GM12878 (cell line): ENCODE data around the gene SV2A. TPM values are rescaled to one million over a fixed set of nuclear protein-coding genes. Genes with fewer than 3 reads are reported as not detected.

ENCODE experiments used
- BCL11A ChIP-seq: IDR thresholded peaks from 2 replicates; pipeline ENCODE4 v1.6.1; 2011; ENCODE audit warnings: low read depth, low read length
- CEBPB ChIP-seq, 2 experiments: fragments of 150-350 bp in 1 of 2; IDR thresholded peaks; 2 replicates each; pipeline ENCODE4 v1.6.1; 2012 to 2014; ENCODE audit warnings: low read depth in 2 of 2, low read length in 2 of 2, borderline replicate concordance in 1 of 2, inconsistent platforms in 1 of 2
- CHD1 ChIP-seq: IDR thresholded peaks from 2 replicates; pipeline ENCODE4 v1.6.1; 2012; ENCODE audit warnings: low read depth, low read length, improper control_type of control experiment
- ELK1 ChIP-seq: IDR thresholded peaks from 2 replicates; pipeline ENCODE4 v1.6.1; 2012; ENCODE audit warnings: low read depth, low read length, improper control_type of control experiment
- EZH2 ChIP-seq: IDR thresholded peaks from 2 replicates; pipeline ENCODE4 v1.6.1; 2012; ENCODE audit warnings: low read depth, mild to moderate bottlenecking, control low read depth, inconsistent platforms, low read length, borderline replicate concordance; ENCODE audit not compliant: control insufficient read depth
- KLF5 ChIP-seq: fragments of 450-650 bp; IDR thresholded peaks from 2 replicates; pipeline ENCODE4 v1.6.1; 2014; ENCODE audit warnings: mild to moderate bottlenecking; ENCODE audit not compliant: partially characterized antibody
- MYC ChIP-seq: IDR thresholded peaks from 2 replicates; pipeline ENCODE4 v1.6.1; 2011; ENCODE audit warnings: mild to moderate bottlenecking, low read length, moderate library complexity, inconsistent platforms; ENCODE audit not compliant: insufficient read depth, insufficient replicate concordance, insufficient read length, severe bottlenecking
- NFIC ChIP-seq: IDR thresholded peaks from 2 replicates; pipeline ENCODE4 v1.6.1; 2012; ENCODE audit warnings: low read depth, mild to moderate bottlenecking, inconsistent platforms, low read length, moderate library complexity
- NR2C2 ChIP-seq: IDR thresholded peaks from 2 replicates; pipeline ENCODE4 v1.6.1; 2011; ENCODE audit warnings: borderline replicate concordance, low read depth; ENCODE audit not compliant: control insufficient read depth, insufficient read length
- POLR2A ChIP-seq: IDR thresholded peaks from 2 replicates; pipeline ENCODE4 v1.6.1; 2011; ENCODE audit warnings: low read depth, mild to moderate bottlenecking, low read length
- RAD51 ChIP-seq: fragments of 450-650 bp; IDR thresholded peaks from 2 replicates; pipeline ENCODE4 v1.6.1; 2016; ENCODE audit warnings: moderate library complexity, mild to moderate bottlenecking, inconsistent platforms
- RCOR1 ChIP-seq: conservative IDR thresholded peaks from 2 replicates; pipeline ENCODE4 v1.6.1; 2012; ENCODE audit warnings: low read depth, low read length, improper control_type of control experiment
- SKIL ChIP-seq: fragments of 450-650 bp; IDR thresholded peaks from 2 replicates; pipeline ENCODE4 v1.6.1; 2017; ENCODE audit warnings: mild to moderate bottlenecking, low read depth, inconsistent platforms; ENCODE audit not compliant: poor library complexity, severe bottlenecking
- SMARCA5 ChIP-seq: fragments of 450-650 bp; IDR thresholded peaks from 2 replicates; pipeline ENCODE4 v1.6.1; 2017; ENCODE audit warnings: mild to moderate bottlenecking
- TCF7 ChIP-seq: IDR thresholded peaks from 2 replicates; pipeline ENCODE4 v1.6.1; 2014; ENCODE audit warnings: antibody characterized with exemption, borderline replicate concordance
- ZBTB33 ChIP-seq: fragments of 450-650 bp; IDR thresholded peaks from 2 replicates; pipeline ENCODE4 v1.6.1; 2017; ENCODE audit warnings: mild to moderate bottlenecking
- ZNF207 ChIP-seq: fragments of 450-650 bp; IDR thresholded peaks from 2 replicates; pipeline ENCODE4 v1.6.1; 2014; ENCODE audit warnings: antibody characterized with exemption, mild to moderate bottlenecking, borderline replicate concordance
- polyA plus RNA-seq, 11 experiments: library from polyadenylated mRNA; depleted of rRNA in 4 of 11; unstranded in 6 of 11; stranded (reverse) in 5 of 11; fragments of >200 nt; fragmentation: Nextera tagmentation in 4 of 11; fragmentation: Illumina TruSeq in 1 of 11; extraction: Ambion mirVana in 4 of 11; extraction: Trizol in 1 of 11; gene quantifications; 1 replicate in 1 of 11; 2 replicates in 10 of 11; pipeline versions ENCODE4 v1.2.1 to v1.2.3, GENCODE V29; 2011 to 2016; ENCODE audit warnings: inconsistent platforms in 2 of 11, missing spikeins in 2 of 11, low read depth in 1 of 11
- total RNA-seq, 4 experiments: library from RNA; depleted of rRNA in 3 of 4; stranded (reverse); fragments of >200 nt in 3 of 4; fragmentation: Illumina TruSeq in 1 of 4; extraction: Trizol in 1 of 4; gene quantifications; 2 replicates each; pipeline versions ENCODE4 v1.2.1 to v1.2.3, GENCODE V29; 2013 to 2021
- TF ChIP-seq, protein P1 (sequence below): fragments of 450-650 bp; conservative IDR thresholded peaks from 2 replicates; pipeline ENCODE4 v1.6.1; 2017; ENCODE audit warnings: mild to moderate bottlenecking, moderate library complexity
- TF ChIP-seq, protein P2 (sequence below), 3 experiments: IDR thresholded peaks in 2 of 3; conservative IDR thresholded peaks in 1 of 3; 2 replicates each; pipeline ENCODE4 v1.5.1; 2011; ENCODE audit warnings: low read depth in 3 of 3, low read length in 3 of 3, mild to moderate bottlenecking in 3 of 3, control low read depth in 2 of 3, moderate library complexity in 2 of 3, inconsistent platforms in 1 of 3, mixed read lengths in 1 of 3; ENCODE audit not compliant: control insufficient read depth in 2 of 3, insufficient read depth in 1 of 3; ENCODE audit errors: extremely low read depth in 1 of 3

The SV2A gene
- total and polyA plus RNA-seq, 10 of the 15 experiments (the other 5 are each of a cell fraction or from before 2014, with no cell fraction given): 0.39 to 11.6 (median 5.4) TPM

DNA sequence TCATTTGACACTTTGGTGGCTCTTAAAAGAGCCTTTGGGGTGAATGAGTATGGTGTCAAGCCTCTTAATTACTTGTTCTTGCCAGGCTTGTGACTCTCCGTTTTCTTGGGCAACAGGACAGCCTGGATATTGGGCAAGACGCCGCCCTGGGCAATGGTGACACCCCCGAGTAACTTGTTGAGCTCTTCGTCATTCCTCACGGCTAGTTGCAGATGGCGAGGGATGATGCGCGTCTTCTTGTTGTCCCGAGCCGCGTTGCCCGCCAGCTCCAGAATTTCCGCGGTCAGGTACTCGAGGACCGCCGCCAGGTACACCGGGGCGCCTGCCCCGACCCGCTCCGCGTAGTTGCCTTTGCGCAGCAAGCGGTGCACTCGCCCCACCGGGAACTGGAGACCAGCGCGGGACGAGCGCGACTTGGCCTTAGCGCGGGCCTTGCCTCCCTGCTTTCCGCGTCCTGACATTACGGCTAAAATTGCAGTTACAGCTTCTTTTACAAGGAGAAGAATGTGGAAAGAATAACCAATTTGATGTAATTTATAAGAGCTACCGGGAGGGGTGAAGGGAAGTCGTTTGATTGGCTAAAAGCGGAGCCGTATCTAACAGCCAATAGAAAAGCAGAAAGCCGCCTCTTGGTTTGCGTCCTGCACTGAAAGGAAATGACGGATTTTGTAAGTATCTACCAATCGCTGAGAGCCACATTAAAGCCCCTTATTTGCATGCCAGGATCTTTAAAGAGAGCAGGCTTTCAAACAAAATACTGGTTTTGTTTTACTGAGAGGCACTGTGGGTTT is 30.0 kb downstream of the SV2A start (continued):
- no peak for TF ChIP-seq ELK1
- no peak for TF ChIP-seq NFIC
- no peak for TF ChIP-seq KLF5
- TF ChIP-seq BCL11A: peak; percentile 9; the same call in 1 of the 2 replicates
- no peak for TF ChIP-seq CHD1
- TF ChIP-seq POLR2A: peak; percentile 87
- TF ChIP-seq SMARCA5: peak; percentile 75
- TF ChIP-seq RAD51: no peak
- TF ChIP-seq EZH2: no peak
- no peak for TF ChIP-seq MYC
- TF ChIP-seq RCOR1: no peak
- no peak for TF ChIP-seq SKIL
- TF ChIP-seq CEBPB (IDR thresholded peaks at IDR 0.05; ENCODE audit: borderline replicate concordance in 1 of 2, low read depth in 2 of 2, low read length in 2 of 2): peak; percentile 5 to 13; a peak in 1 of 4 replicates
- peak; percentile 84; the same call in 1 of the 2 replicates for TF ChIP-seq ZNF207
- TF ChIP-seq ZBTB33: 0 out of 2 replicates have a peak, but pooled peaks have one; percentile 26
- TF ChIP-seq, protein P1, sequence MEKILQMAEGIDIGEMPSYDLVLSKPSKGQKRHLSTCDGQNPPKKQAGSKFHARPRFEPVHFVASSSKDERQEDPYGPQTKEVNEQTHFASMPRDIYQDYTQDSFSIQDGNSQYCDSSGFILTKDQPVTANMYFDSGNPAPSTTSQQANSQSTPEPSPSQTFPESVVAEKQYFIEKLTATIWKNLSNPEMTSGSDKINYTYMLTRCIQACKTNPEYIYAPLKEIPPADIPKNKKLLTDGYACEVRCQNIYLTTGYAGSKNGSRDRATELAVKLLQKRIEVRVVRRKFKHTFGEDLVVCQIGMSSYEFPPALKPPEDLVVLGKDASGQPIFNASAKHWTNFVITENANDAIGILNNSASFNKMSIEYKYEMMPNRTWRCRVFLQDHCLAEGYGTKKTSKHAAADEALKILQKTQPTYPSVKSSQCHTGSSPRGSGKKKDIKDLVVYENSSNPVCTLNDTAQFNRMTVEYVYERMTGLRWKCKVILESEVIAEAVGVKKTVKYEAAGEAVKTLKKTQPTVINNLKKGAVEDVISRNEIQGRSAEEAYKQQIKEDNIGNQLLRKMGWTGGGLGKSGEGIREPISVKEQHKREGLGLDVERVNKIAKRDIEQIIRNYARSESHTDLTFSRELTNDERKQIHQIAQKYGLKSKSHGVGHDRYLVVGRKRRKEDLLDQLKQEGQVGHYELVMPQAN: peak; percentile 64
- TF ChIP-seq, protein P2, sequence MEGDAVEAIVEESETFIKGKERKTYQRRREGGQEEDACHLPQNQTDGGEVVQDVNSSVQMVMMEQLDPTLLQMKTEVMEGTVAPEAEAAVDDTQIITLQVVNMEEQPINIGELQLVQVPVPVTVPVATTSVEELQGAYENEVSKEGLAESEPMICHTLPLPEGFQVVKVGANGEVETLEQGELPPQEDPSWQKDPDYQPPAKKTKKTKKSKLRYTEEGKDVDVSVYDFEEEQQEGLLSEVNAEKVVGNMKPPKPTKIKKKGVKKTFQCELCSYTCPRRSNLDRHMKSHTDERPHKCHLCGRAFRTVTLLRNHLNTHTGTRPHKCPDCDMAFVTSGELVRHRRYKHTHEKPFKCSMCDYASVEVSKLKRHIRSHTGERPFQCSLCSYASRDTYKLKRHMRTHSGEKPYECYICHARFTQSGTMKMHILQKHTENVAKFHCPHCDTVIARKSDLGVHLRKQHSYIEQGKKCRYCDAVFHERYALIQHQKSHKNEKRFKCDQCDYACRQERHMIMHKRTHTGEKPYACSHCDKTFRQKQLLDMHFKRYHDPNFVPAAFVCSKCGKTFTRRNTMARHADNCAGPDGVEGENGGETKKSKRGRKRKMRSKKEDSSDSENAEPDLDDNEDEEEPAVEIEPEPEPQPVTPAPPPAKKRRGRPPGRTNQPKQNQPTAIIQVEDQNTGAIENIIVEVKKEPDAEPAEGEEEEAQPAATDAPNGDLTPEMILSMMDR (IDR thresholded peaks at IDR 0.05 in 2 of 3, conservative IDR thresholded peaks at IDR 0.05 in 1 of 3; ENCODE audit: control insufficient read depth in 2 of 3, extremely low read depth in 1 of 3, insufficient read depth in 1 of 3, low read depth in 3 of 3, low read length in 3 of 3): no peak
- no peak for TF ChIP-seq NR2C2
- TF ChIP-seq TCF7: no peak
